GM13976 (cell line): ENCODE data around the gene PSME2.

Source experiments
- DNase-seq: peaks from one replicate; pipeline ENCODE4 v3.0.0; 2012; ENCODE audit warnings: low spot score
- in situ Hi-C: fragments of 300-500 bp; cut with MboI; formaldehyde crosslinking; loops from one replicate; pipeline ENCODE4 v1.12.0; 2022; ENCODE audit warnings: low sequenced_read_pairs, mixed read lengths, inconsistent platforms; ENCODE audit not compliant: unreplicated experiment
- TF ChIP-seq, protein P1 (sequence below): IDR thresholded peaks from 2 replicates; pipeline ENCODE4 v1.5.1; 2012; ENCODE audit warnings: borderline replicate concordance, mild to moderate bottlenecking; ENCODE audit not compliant: insufficient read depth; ENCODE audit errors: extremely low read depth, missing control alignments, control extremely low read depth

The PSME2 gene

DNA sequence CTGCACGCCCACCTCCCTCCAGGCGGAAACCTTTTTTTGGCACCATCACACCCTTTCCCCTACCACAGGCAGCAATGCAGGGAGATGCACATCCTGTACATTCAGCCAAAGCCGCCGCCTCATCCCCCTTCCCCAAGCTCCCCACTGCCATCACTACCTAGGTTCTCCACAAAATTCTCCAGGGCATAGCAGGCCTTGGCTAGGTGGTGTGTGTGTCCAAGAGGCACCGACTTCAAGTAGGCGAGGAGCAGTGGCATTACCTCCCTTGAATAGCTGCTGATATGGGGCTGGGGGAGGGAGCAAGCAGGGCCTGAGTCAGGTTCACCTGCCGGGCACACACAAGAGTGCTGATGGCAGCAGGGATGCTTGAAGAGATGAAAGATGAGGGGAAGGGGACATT lies 38.6 kb upstream of the PSME2 start:
- TF ChIP-seq, protein P1, sequence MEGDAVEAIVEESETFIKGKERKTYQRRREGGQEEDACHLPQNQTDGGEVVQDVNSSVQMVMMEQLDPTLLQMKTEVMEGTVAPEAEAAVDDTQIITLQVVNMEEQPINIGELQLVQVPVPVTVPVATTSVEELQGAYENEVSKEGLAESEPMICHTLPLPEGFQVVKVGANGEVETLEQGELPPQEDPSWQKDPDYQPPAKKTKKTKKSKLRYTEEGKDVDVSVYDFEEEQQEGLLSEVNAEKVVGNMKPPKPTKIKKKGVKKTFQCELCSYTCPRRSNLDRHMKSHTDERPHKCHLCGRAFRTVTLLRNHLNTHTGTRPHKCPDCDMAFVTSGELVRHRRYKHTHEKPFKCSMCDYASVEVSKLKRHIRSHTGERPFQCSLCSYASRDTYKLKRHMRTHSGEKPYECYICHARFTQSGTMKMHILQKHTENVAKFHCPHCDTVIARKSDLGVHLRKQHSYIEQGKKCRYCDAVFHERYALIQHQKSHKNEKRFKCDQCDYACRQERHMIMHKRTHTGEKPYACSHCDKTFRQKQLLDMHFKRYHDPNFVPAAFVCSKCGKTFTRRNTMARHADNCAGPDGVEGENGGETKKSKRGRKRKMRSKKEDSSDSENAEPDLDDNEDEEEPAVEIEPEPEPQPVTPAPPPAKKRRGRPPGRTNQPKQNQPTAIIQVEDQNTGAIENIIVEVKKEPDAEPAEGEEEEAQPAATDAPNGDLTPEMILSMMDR: no peak
- in situ Hi-C loops: no loop called here
- no peak for DNase-seq

DNA sequence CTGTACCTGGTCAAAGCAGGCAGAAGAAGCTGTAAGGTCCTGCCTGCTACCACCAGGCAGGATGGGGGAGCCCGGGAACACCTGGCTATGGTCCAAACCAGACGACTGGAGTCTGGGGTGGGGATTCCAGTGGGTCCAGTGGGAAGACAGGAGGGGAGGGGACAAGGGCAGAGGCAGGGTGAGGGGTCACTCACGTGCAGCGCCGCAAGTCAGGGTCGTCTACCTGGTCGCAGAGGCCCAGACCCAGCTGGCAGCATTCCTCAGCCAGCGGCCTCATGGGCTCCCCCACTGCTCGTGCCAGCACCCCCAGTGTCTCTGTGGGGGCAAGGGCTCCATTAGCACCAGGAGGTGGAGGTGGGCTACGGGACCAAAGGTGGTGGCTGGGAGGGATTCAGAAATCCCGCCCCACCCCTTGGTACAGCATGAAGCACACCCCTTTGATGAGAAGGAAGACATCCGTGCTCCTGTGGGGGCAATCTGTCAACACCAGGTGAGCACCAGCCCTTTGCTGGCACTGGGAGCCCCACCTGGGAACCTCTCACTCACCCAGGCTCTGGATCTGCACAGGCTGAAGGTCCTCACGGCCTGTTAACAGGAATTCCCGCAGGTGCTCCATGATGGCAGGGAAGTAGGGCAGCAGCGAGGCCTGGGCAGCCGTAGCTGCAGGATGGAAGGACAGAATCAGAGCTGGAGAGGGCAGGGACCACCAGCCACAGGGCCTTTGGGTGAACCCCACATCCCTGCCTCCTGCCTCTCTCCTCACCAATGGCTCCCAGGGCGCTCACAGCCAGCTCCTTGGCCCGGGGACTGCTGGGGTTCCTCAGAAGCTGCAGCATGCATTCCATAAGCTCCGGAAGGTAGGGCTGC lies 37.9 kb upstream of the PSME2 start:
- TF ChIP-seq, protein P1: no peak
- in situ Hi-C loops: no loop called here
- no peak for DNase-seq

DNA sequence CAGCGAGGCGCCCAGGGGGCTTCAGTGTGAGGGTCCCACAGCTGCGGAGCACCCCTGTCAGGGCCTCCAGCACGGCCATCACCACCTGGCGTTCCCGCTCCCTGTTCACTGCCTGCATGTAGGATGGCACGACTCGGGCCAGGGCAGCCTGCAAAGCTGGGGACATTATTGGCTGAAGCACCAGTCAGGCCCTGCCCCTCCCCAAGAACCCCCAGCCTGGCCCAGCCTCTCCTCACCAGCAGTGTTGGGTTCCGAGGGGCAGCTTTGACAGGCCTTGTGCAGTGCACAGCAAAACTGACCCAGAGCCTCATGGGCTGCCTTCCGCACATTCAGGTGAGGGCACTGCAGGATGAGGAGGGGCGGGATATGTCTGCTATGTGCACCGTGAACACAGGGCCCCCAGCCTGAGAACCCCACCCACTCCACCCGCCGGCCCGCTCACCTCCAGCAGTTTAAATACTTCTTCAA lies 36.6 kb upstream of the PSME2 start:
- TF ChIP-seq, protein P1: no peak
- in situ Hi-C loops: no loop called here
- no peak for DNase-seq

DNA sequence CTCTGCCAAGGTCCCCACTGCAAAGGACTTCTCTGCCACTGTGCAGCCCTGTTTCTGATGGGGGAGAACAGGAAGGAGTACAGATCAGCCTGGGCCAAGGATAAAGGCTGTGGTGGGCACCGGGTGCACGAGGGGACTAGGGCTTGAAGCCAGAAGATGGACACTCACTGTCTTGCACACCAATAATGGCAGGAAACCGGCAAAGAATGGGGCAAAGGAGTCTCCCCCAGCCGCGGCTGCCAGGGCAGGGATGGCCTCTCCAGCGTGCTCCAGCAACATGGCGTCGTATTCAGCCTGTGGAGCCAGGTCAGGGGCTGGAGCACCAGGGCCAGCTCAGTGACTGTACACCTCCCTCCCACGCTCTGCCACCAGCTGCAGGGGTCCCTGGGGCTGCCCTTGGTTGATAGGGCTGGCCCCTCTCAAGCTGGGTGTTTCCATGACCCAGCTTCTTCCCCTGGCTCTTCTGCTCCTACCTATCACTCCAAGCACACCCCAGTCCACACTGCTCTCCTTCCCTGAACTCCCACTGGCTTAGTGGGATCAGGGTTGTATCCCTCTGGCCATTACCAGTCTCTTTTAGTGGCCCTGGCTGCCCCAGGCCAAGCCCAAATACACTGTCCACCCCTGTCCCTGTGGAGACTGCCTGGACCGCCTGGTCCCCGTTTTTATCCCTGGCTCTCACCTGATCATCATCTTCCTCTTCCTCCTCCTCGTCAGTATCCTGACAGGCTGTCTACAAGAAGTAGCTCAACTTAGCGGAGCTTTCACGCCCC lies 35.9 kb upstream of the PSME2 start:
- TF ChIP-seq, protein P1: no peak
- DNase-seq: no peak
- in situ Hi-C loops: no loop called here

DNA sequence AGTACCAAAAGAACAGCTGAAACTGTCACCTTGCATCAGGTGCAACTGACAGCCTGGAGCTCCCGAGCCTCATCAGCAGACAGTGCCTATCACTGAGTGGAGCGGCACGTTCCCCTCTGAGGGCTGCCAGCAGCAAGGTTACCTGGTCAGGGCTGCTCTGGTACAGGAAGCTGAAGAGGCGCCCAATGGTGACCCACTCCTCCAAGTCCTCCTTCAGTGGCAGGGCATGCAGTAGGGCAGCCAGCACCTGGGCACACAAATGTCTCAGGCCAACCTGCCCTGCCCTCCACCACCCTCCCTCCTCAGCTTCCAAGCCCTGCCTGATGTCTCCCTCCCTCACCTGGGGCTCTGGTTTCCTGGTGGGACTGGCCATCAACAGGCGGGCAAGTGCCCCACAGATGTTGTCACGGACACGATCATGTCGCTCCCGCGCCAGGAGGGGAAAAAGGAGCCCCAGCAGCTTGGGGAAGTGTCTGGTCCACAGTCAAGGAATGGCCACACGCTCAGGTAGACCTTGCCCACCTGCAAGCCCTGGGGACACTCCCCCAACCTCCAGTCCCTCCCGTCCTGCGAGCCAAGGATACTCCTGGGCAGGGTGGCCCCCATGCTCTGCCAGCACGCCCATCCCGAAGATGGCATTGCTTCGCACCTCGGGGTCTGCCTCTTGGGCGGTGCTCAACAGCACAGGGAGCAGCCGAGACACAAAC lies 35.1 kb upstream of the PSME2 start:
- DNase-seq: no peak
- in situ Hi-C loops: no loop called here
- TF ChIP-seq, protein P1: no peak

DNA sequence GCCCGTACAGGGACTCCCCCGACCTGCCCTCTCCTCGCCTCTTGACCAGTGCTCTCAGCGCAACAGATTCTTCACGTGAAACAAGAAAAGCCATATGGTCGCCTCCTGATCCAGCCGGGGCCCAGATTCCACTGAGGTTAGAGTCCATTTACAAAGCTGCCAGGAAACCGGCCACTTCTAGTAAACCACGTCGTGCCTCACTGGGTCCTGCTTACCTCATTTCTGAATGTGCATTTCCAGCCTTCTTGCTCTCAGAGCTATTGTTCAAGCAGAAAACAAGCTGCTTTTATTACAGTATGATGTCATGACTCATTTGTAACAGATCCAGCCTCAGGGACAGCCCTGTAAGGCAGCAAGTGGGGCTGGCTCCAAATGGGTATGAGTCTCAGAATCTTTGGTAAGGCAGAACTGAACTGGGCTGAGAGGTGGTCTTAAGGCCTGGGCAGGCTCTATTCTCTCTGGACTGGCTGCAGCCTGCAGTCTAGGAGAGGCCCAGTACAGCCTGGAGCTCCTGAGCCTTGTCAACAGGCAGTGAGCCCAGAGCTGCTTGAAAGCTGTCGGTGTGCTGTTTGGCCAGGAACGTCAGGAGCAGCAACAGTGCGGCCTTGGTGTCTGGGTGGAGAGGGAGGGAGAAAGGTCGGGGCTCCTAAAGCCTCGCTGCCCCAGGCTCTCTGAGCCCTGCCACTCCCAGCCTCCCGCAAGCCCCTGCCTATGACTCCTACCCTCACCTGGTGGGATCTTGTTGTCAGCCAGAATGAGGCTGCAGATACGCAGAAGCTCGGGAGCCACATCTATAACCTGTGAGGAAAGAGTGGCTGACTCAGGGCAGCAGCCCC lies 33.8 kb upstream of the PSME2 start:
- DNase-seq: no peak
- in situ Hi-C loops: no loop called here

More for the DNA sequence above, 33.8 kb upstream of the PSME2 start:
- TF ChIP-seq, protein P1: no peak
